NB4 (cell line): ENCODE results near the gene ACOX3.

Source experiments
- CTCF ChIP-seq: IDR thresholded peaks from one replicate; pipeline ENCODE4 v1.5.1; 2012; ENCODE audit warnings: low read depth, low read length
- POLR2A ChIP-seq: IDR thresholded peaks from 2 replicates; pipeline ENCODE4 v1.6.1; 2011; ENCODE audit warnings: mild to moderate bottlenecking; ENCODE audit not compliant: insufficient read length; ENCODE audit errors: extremely low read depth

- no peak for TF ChIP-seq POLR2A
- TF ChIP-seq CTCF, result no peak
Measured at GRCh38 chr4:8414377-8414776, 26.1 kb downstream of the ACOX3 start.
